Small intestine (tissue), 7 donors: Measurements from ENCODE around the gene DLK1. TPM values are rescaled to one million over a fixed set of nuclear protein-coding genes. Genes with fewer than 3 reads are reported as not detected.

ENCODE experiments used
- DNase-seq, 2 donors: peaks; one replicate each; pipeline versions ENCODE4 v3.0.0 to v3.0.0-alpha.2; 2013
- FAIRE-seq: peaks from 2 replicates; lab custom pipeline; 2012; peaks lifted over from hg19 to GRCh38; lab: Jason Lieb, UNC
- H3K27ac ChIP-seq, 3 donors: one replicate each; pipeline ENCODE4 v1.5.1; 2013; ENCODE audit warnings: low read length in 2 of 3, mild to moderate bottlenecking in 2 of 3, control low read depth in 1 of 3, inconsistent platforms in 1 of 3, low read depth in 1 of 3, moderate library complexity in 1 of 3
- H3K27me3 ChIP-seq, 3 donors: one replicate each; pipeline ENCODE4 v1.6.1; 2013; ENCODE audit warnings: low read length in 3 of 3, inconsistent platforms in 1 of 3; ENCODE audit not compliant: control insufficient read depth in 3 of 3, insufficient read depth in 3 of 3
- H3K36me3 ChIP-seq, 3 donors: one replicate each; pipeline ENCODE4 v1.6.1; 2013; ENCODE audit warnings: low read length in 3 of 3, inconsistent platforms in 1 of 3, low read depth in 1 of 3, mild to moderate bottlenecking in 1 of 3, moderate library complexity in 1 of 3; ENCODE audit not compliant: control insufficient read depth in 3 of 3, insufficient read depth in 2 of 3
- H3K4me1 ChIP-seq, 3 donors: one replicate each; pipeline ENCODE4 v1.6.1; 2013; ENCODE audit warnings: low read length in 2 of 3, inconsistent platforms in 1 of 3, low read depth in 1 of 3, mild to moderate bottlenecking in 1 of 3, moderate library complexity in 1 of 3; ENCODE audit not compliant: control insufficient read depth in 3 of 3, insufficient read depth in 2 of 3
- H3K4me3 ChIP-seq, 3 donors: one replicate each; pipeline ENCODE4 v1.5.1; 2013; ENCODE audit warnings: low read length in 3 of 3, control low read depth in 1 of 3, inconsistent platforms in 1 of 3, low read depth in 1 of 3, mild to moderate bottlenecking in 1 of 3, moderate library complexity in 1 of 3
- H3K9me3 ChIP-seq, 2 donors: one replicate each; pipeline ENCODE4 v1.6.1; 2013; ENCODE audit warnings: low read depth in 1 of 2, low read length in 1 of 2; ENCODE audit not compliant: control insufficient read depth in 2 of 2, insufficient read depth in 1 of 2
- WGBS, 3 donors: extraction: QIAGEN DNeasy Blood & Tissue Kit; methylation state at CpG; one replicate each; pipeline ENCODE4 v1.1.7; 2013; 5-methylcytosine and 5-hydroxymethylcytosine counted together
- polyA plus RNA-seq, 4 donors: library from polyadenylated mRNA; stranded (reverse) in 3 of 4; unstranded in 1 of 4; fragments of 200-250 nt in 3 of 4; fragments of 120-200 nt in 1 of 4; gene quantifications; one replicate each; pipeline versions ENCODE4 v1.2.1 to v1.2.3, GENCODE V29; 2013
- donor health status: healthy with polysubstance abuse.
- donor health status: control.
- donor health status: control.
- donor health status: Bipolar disorder and iron deficiency.
- donor health status: healthy.

Gene DLK1
- polyA plus RNA-seq, 4 donors, result 0.04 to 7.9 (median 0.72) TPM

GRCh38 chr14:100688598-100689461 is 37.9 kb upstream of the DLK1 start:
- FAIRE-seq (no peak), DNase-seq (no peak)

GRCh38 chr14:100690672-100691071 is 36.0 kb upstream of the DLK1 start:
- H3K9me3 ChIP-seq, result no peaks in the 10 kb centered on the region
- 82 to 90% (median 83%) methylated on average over 5 of the region's 5 CpGs for WGBS, 3 donors
- H3K27ac ChIP-seq, result no peak overlapping the region
- H3K4me1 ChIP-seq, result no peaks in the 10 kb centered on the region
- DNase-seq (no peak), FAIRE-seq (no peak)
- H3K27me3 ChIP-seq, result peaks cover 0 to 13% (median 0%) of the 10 kb centered on the region in 3 donors
- H3K4me3 ChIP-seq, result no peak overlapping the region
- H3K36me3 ChIP-seq, result no peaks in the 10 kb centered on the region

More at GRCh38 chr14:100688598-100689461, 37.9 kb upstream of the DLK1 start:
- H3K27me3 ChIP-seq, result peaks cover 0 to 10% (median 0%) of the 10 kb centered on the region in 3 donors
- no peaks in the 10 kb centered on the region for H3K4me1 ChIP-seq
- no peaks in the 10 kb centered on the region for H3K9me3 ChIP-seq
- WGBS, 3 donors, result 69 to 83% (median 74%) methylated on average over 26 of the region's 26 CpGs
- H3K4me3 ChIP-seq, result no peak overlapping the region
- H3K36me3 ChIP-seq, result no peaks in the 10 kb centered on the region
- H3K27ac ChIP-seq, result no peak overlapping the region

DNA sequence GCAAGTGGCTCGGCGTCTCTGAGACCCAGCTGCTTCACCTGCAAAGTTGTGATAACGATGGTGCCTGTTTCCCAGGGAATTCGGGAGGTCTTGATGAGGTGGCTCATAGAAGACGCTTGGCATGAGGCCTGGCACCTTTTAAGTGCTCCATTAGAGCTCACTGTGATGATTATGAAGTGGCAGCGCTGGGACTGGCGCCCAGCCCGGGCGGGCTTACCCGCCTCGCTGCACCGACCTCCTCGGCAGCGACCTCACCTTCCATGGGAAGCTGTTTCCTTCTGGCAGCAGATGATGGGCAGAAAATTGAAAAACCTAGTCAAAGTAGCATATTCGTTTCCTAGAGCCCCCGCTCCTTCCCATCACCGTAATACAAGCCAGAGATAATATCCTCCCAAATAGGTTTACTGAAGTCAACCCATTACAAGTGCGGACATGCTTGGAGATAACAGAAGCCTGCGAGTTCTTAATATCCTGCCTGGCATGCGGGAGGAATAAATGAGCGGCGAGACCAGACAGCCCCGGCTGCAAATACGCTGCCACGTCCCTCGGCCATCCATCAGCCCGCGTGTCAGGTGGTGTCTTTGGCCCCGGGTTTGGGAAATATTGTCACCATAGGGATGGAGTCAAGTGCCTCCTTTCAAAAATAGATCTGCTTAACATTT is 35.2 kb upstream of the DLK1 start:
- no peak for FAIRE-seq
- no peaks in the 10 kb centered on the region for H3K9me3 ChIP-seq

DNA sequence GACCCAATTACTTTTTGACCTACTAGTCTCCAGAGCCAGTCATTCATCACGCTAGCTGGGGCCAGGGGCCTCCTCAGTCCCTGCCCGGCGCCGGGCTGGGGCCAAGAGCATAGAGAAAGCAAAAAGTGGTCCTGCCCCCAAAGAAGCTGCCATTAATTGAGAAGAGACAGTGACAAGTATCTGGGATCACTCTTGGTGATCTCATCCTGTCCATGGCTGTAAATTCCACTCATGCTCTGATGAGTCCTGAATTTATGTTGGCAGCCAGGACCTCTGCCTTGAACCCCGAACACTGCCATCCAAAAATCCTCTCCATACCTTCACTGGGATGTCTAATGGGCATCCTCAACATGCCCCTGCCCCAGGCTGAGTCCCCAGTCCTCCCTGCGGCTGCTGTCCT is 34.4 kb upstream of the DLK1 start:
- WGBS, 3 donors, result 76 to 83% (median 79%) methylated on average over 6 of the region's 6 CpGs
- Histone ChIP-seq H3K4me1 (no peaks in the 10 kb centered on the region), H3K27ac (no peak overlapping the region), H3K36me3 (no peaks in the 10 kb centered on the region), H3K27me3 (peaks cover 0 to 13% (median 0%) of the 10 kb centered on the region in 3 donors), H3K9me3 (no peaks in the 10 kb centered on the region), H3K4me3 (no peak overlapping the region)
- FAIRE-seq (no peak), DNase-seq (no peak)

More for the DNA sequence above, 35.2 kb upstream of the DLK1 start:
- Histone ChIP-seq H3K27me3 (peaks cover 0 to 13% (median 0%) of the 10 kb centered on the region in 3 donors), H3K27ac (no peak overlapping the region), H3K36me3 (no peaks in the 10 kb centered on the region), H3K4me3 (no peak overlapping the region), H3K4me1 (no peaks in the 10 kb centered on the region)
- WGBS, 3 donors, result 69 to 82% (median 73%) methylated on average over 29 of the region's 29 CpGs
- DNase-seq, result no peak

GRCh38 chr14:100692859-100693558 is 33.7 kb upstream of the DLK1 start:
- FAIRE-seq (no peak), DNase-seq (no peak)
- WGBS, 3 donors, result 70 to 76% (median 74%) methylated on average over 26 to 27 of the region's 27 CpGs
- Histone ChIP-seq H3K27ac (no peak overlapping the region), H3K4me3 (no peak overlapping the region), H3K27me3 (peaks cover 0 to 13% (median 0%) of the 10 kb centered on the region in 3 donors), H3K36me3 (no peaks in the 10 kb centered on the region), H3K4me1 (no peaks in the 10 kb centered on the region), H3K9me3 (no peaks in the 10 kb centered on the region)

DNA sequence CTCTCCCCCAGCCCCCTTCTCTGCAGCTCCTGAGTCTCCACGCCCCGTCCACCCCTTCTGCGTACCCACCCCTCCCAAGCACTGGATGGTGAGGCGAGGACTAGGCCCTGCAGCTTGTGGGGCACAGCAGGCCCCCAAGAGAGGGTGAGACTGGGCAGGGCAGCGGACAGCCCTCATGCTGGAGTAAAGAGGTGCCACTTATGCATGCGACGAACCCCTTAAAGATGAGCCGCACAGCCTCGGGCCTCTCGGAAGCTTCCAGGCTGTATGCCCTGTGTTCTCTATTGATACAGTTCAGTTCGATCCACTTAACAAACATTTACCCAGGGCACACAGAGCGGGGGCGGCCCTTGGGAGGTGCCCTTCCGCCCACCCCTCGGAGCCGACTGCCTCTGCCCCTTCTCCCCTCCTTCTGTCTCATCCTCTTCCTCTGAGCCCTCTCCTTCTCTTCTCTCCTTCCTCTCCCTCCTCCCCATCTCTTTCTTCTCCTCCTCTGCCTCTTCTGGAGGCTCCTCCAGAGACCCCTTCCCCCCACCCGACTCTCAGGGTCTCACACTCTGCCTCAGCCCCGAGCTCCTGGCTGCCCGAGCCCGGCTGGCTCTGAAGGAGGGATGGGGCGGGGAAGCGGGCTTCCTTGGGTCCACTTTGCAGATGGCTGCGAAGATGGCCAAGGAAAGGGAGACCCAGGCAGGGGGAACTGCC is 32.7 kb upstream of the DLK1 start:
- no peak for DNase-seq
- no peak overlapping the region for H3K4me3 ChIP-seq
- no peak overlapping the region for H3K27ac ChIP-seq
- WGBS, 3 donors, result 54 to 74% (median 55%) methylated on average over 20 to 23 of the region's 23 CpGs
- peaks cover 0 to 13% (median 0%) of the 10 kb centered on the region in 3 donors for H3K27me3 ChIP-seq
- no peak for FAIRE-seq
- H3K9me3 ChIP-seq, result no peaks in the 10 kb centered on the region
- H3K4me1 ChIP-seq, result no peaks in the 10 kb centered on the region
- no peaks in the 10 kb centered on the region for H3K36me3 ChIP-seq

DNA sequence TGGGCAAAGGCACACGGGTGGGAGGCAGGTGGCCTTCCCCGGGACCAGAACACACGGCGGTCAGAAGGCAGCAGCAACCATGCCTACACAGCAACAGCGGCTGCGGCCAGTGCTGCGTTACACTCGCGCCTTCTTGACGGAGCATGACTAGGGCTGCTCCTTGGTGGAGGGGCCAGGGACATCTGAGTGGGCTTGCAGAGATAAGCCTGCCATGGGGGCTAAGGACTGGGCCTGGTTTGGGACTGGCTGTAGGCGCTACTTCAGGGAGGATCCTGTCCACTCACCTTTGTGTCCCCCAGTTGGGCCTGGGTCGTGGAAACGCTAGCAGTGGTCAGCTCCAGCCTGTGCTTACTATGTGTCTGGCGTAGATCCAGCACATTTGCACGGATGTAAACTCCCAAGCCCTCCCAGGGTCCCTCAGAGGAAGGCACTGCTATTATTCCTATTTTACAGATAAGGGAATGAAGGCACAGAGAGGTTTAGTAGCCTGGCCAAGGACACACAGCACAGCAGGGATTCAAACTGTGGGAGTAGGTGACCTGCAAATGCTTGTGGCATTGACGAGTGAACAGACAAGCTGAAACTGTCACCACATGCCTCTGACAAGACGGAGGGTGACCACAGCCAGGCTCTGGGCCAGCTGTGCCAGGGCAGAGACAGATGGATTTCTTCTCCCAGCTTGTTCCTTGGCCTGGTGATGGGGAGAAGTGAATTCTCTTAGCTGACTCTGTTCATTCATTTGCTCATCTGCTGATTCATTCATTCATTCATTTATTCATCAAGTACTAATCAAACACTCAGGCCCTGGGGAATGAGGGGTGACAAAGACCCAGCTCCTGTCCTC is 31.9 kb upstream of the DLK1 start:
- no peaks in the 10 kb centered on the region for H3K36me3 ChIP-seq
- FAIRE-seq (no peak), DNase-seq (no peak)
- H3K4me1 ChIP-seq, result no peaks in the 10 kb centered on the region
- no peak overlapping the region for H3K27ac ChIP-seq
- WGBS, 3 donors, result 66 to 82% (median 73%) methylated on average over 17 of the region's 17 CpGs
- H3K4me3 ChIP-seq, result no peak overlapping the region
- peaks cover 0 to 13% (median 0%) of the 10 kb centered on the region in 3 donors for H3K27me3 ChIP-seq
- H3K9me3 ChIP-seq, result no peaks in the 10 kb centered on the region
